K562 (cell line): Measurements from ENCODE around the gene MICAL1. TPM values are rescaled to one million over a fixed set of nuclear protein-coding genes. Genes with fewer than 3 reads are reported as not detected.

Source experiments
- ATAC-seq: fragments of 200-7000 bp; cut with Tn5 transposase; 3 replicates; pipeline ENCODE4 v1.9.1; 2020; ENCODE audit warnings: moderate library complexity
- BruUV-seq: library from RNA; stranded (reverse); fragments of 400-500 nt; replicated peaks from 2 replicates; lab custom pipeline; 2021; lab: Mats Ljungman, UMichigan
- CTCF ChIA-PET: fragments of 300-600 bp; formaldehyde crosslinking; extraction: SDS; loops from one replicate; lab custom pipeline; 2021; ENCODE audit warnings: low intra/inter-chr PET ratio; lab: Yijun Ruan, JAX
- POLR2A ChIA-PET: fragments of 300-600, 350-650 bp; sonication (Branson Sonifier 250); formaldehyde crosslinking; extraction: SDS; loops from one replicate; lab custom pipeline; 2021; ENCODE audit warnings: antibody characterized with exemption, inconsistent platforms; lab: Yijun Ruan, JAX
- DNase-seq, 4 experiments: peaks; one replicate each; pipeline versions ENCODE4 v3.0.0 to v3.0.0-alpha.2; 2011 to 2018; ENCODE audit warnings: low spot score in 3 of 4, mixed read lengths in 3 of 4; ENCODE audit errors: extremely low read depth in 1 of 4
- FAIRE-seq: peaks from 2 replicates; lab custom pipeline; 2011; peaks lifted over from hg19 to GRCh38; lab: Jason Lieb, UNC
- H2AFZ ChIP-seq: 2 replicates; pipeline ENCODE4 v1.6.0; 2011; ENCODE audit warnings: low read depth, low read length, control low read depth, inconsistent platforms
- H3K27ac ChIP-seq: fragments of 200-600 bp; 3 replicates; pipeline ENCODE4 v1.8.0; 2011; ENCODE audit warnings: low read depth, mild to moderate bottlenecking, control low read depth, inconsistent platforms, low read length, moderate library complexity, mixed read lengths; ENCODE audit errors: extremely low read depth
- H3K27me3 ChIP-seq, 2 experiments: fragments of 300-600 bp in 1 of 2; 2 replicates in 1 of 2; 3 replicates in 1 of 2; pipeline versions ENCODE4 v1.6.0 to v1.8.0; 2011; ENCODE audit warnings: inconsistent platforms in 2 of 2, low read length in 2 of 2, mild to moderate bottlenecking in 1 of 2, mixed read lengths in 1 of 2, moderate library complexity in 1 of 2; ENCODE audit not compliant: control insufficient read depth in 2 of 2, insufficient read depth in 2 of 2
- H3K36me3 ChIP-seq: fragments of 300-600 bp; 3 replicates; pipeline ENCODE4 v1.8.0; 2011; ENCODE audit warnings: mild to moderate bottlenecking, low read length, inconsistent platforms; ENCODE audit not compliant: control insufficient read depth, insufficient read depth
- H3K4me1 ChIP-seq, 2 experiments: fragments of 200-600 bp in 1 of 2; replicated peaks in 1 of 2; 2 replicates in 1 of 2; 3 replicates in 1 of 2; pipeline versions ENCODE4 v1.5.1 to v1.8.0; 2011; ENCODE audit warnings: inconsistent platforms in 2 of 2, low read length in 2 of 2, mild to moderate bottlenecking in 1 of 2, mixed read lengths in 1 of 2, moderate library complexity in 1 of 2; ENCODE audit not compliant: control insufficient read depth in 2 of 2, insufficient read depth in 2 of 2
- H3K4me2 ChIP-seq: 2 replicates; pipeline ENCODE4 v1.6.1; 2011; ENCODE audit warnings: low read length, control low read depth, inconsistent platforms, mixed read lengths; ENCODE audit not compliant: insufficient read depth
- H3K4me3 ChIP-seq: fragments of 200-600 bp; sonication (generic), shearing (Covaris generic); 2 replicates; pipeline ENCODE4 v1.5.1; 2016; ENCODE audit warnings: control low read depth, inconsistent platforms
- H3K79me2 ChIP-seq: fragments of 200-600 bp; 3 replicates; pipeline ENCODE4 v1.8.0; 2011; ENCODE audit warnings: low read length, inconsistent platforms; ENCODE audit not compliant: control insufficient read depth, insufficient read depth
- H3K9ac ChIP-seq, 2 experiments: 2 replicates each; pipeline versions ENCODE4 v1.6.0 to v1.6.1; 2011; ENCODE audit warnings: low read depth in 2 of 2, low read length in 2 of 2, control low read depth in 1 of 2, inconsistent platforms in 1 of 2, mild to moderate bottlenecking in 1 of 2, mixed read lengths in 1 of 2; ENCODE audit not compliant: insufficient read depth in 1 of 2
- H3K9me1 ChIP-seq: one replicate; pipeline ENCODE4 v1.6.0; 2011; ENCODE audit warnings: inconsistent platforms, mild to moderate bottlenecking, low read length, moderate library complexity; ENCODE audit not compliant: control insufficient read depth, insufficient read depth
- H3K9me3 ChIP-seq: replicated peaks from 2 replicates; pipeline ENCODE4 v1.5.1; 2011; ENCODE audit warnings: low read depth, low read length, inconsistent platforms; ENCODE audit not compliant: control insufficient read depth, insufficient read depth
- H4K20me1 ChIP-seq: replicated peaks from 2 replicates; pipeline ENCODE4 v1.6.1; 2011; ENCODE audit warnings: low read length, inconsistent platforms, mixed read lengths; ENCODE audit not compliant: control insufficient read depth, insufficient read depth
- CTCF ChIP-seq, 3 experiments: IDR thresholded peaks in 2 of 3; conservative IDR thresholded peaks in 1 of 3; 2 replicates each; pipeline ENCODE4 v1.5.1; 2011 to 2012; ENCODE audit warnings: low read length in 3 of 3, mild to moderate bottlenecking in 3 of 3, control low read depth in 2 of 3, improper control_type of control experiment in 1 of 3, inconsistent platforms in 1 of 3, low read depth in 1 of 3, mixed read lengths in 1 of 3, moderate library complexity in 1 of 3; ENCODE audit not compliant: insufficient read depth in 2 of 3
- CTCFL ChIP-seq: IDR thresholded peaks from 2 replicates; pipeline ENCODE4 v1.6.1; 2011; ENCODE audit warnings: borderline replicate concordance, low read depth, mild to moderate bottlenecking, moderate library complexity, low read length; ENCODE audit not compliant: insufficient read depth, poor library complexity, severe bottlenecking
- CXXC5 ChIP-seq: fragments of 250-450 bp; sonication (Bioruptor Pico); IDR thresholded peaks from 2 replicates; pipeline ENCODE4 v1.8.0; 2022; ENCODE audit warnings: inconsistent platforms, mild to moderate bottlenecking, moderate library complexity
- HCFC1 ChIP-seq: IDR thresholded peaks from 2 replicates; pipeline ENCODE4 v1.6.1; 2012; ENCODE audit warnings: low read depth, low read length, improper control_type of control experiment
- U2AF1 ChIP-seq: fragments of 200-400 bp; formaldehyde crosslinking; optimal IDR thresholded peaks from 2 replicates; pipeline ENCODE3; 2017; ENCODE audit warnings: mild to moderate bottlenecking, low read depth, low read length, moderate library complexity
- ZBTB43 ChIP-seq: sonication (generic); formaldehyde crosslinking; IDR thresholded peaks from 2 replicates; pipeline ENCODE4 v1.8.0; 2023; ENCODE audit warnings: mild to moderate bottlenecking, missing genetic modification reagents
- ZBTB49 ChIP-seq: sonication (generic); formaldehyde crosslinking; IDR thresholded peaks from 2 replicates; pipeline ENCODE4 v1.8.0; 2022; ENCODE audit warnings: missing genetic modification reagents, mild to moderate bottlenecking, borderline replicate concordance
- ZFX ChIP-seq: sonication (generic); formaldehyde crosslinking; IDR thresholded peaks from 2 replicates; pipeline ENCODE4 v1.8.0; 2022; ENCODE audit warnings: mild to moderate bottlenecking, missing genetic modification reagents, moderate library complexity
- WGBS: fragments of 100-300 bp; shearing (Covaris generic); methylation state at CpG from one replicate; pipeline ENCODE4 v1.1.6; 2016; ENCODE audit warnings: low coverage, mixed read lengths; ENCODE audit not compliant: insufficient coverage; ENCODE audit errors: missing lambda C conversion rate; 5-methylcytosine and 5-hydroxymethylcytosine counted together
- in situ Hi-C: fragments of 300-500 bp; cut with MboI; formaldehyde crosslinking; loops from 4 replicates; pipeline ENCODE4 v1.15.0; 2018; ENCODE audit warnings: inconsistent platforms, mixed read lengths
- intact Hi-C: fragments of 100-400 bp; cut with micrococcal nuclease; formaldehyde crosslinking; loops from 2 replicates; pipeline ENCODE4 v1.14.2; 2022
- polyA plus RNA-seq, 8 experiments: library from polyadenylated mRNA; depleted of rRNA in 4 of 8; stranded (reverse) in 5 of 8; unstranded in 3 of 8; fragments of >200 nt; fragmentation: Nextera tagmentation in 2 of 8; fragmentation: Illumina TruSeq in 1 of 8; extraction: Ambion mirVana in 2 of 8; extraction: Trizol in 1 of 8; gene quantifications; 2 replicates each; pipeline versions ENCODE4 v1.2.1 to v1.2.3, GENCODE V29; 2011 to 2014; ENCODE audit warnings: inconsistent platforms in 1 of 8, missing spikeins in 1 of 8
- total RNA-seq, 7 experiments: library from RNA; depleted of rRNA in 6 of 7; stranded (reverse); fragments of >200 nt in 6 of 7; fragmentation: Illumina TruSeq in 2 of 7; extraction: Trizol in 2 of 7; gene quantifications; 2 replicates each; pipeline versions ENCODE4 v1.2.1 to v1.2.3, GENCODE V29; 2011 to 2021; ENCODE audit warnings: low replicate concordance in 1 of 7

The MICAL1 gene
- total and polyA plus RNA-seq, 9 of the 15 experiments (the other 6 are each of a cell fraction or from before 2014, with no cell fraction given): 0.07 to 15.2 (median 7.0) TPM

GRCh38 chr6:109446072-109446471 is 9.5 kb downstream of the MICAL1 start (continued):
- TF ChIP-seq ZBTB43 (CRISPR knock-in tag) (no peak), U2AF1 (no peak), CXXC5 (peak; percentile 29), HCFC1 (peak; percentile 16; the same call in 1 of the 2 replicates)

GRCh38 chr6:109445382-109445781 is 10.2 kb downstream of the MICAL1 start:
- Histone ChIP-seq H3K27ac (peak overlapping the region; percentile 41; the same call in 2 of the 3 replicates), H4K20me1 (no peaks in the 10 kb centered on the region), H3K9ac (peak overlapping the region in 1 of 2 experiments; percentile 84; a peak in 1 of 4 replicates), H3K9me1 (no peaks in the 10 kb centered on the region), H3K4me3 (no peak overlapping the region), H3K36me3 (peaks cover 50% of the 10 kb centered on the region), H3K9me3 (no peaks in the 10 kb centered on the region), H3K4me2 (0 out of 2 replicates have a peak overlapping the region, but pooled peaks have one; percentile 29), H3K79me2 (peaks cover 20% of the 10 kb centered on the region), H2AFZ (no peak overlapping the region), H3K27me3 (no peaks in the 10 kb centered on the region), H3K4me1 (peaks cover 18 to 55% of the 10 kb centered on the region in 2 experiments; a peak in 4 of 5 replicates)
- TF ChIP-seq ZBTB49 (CRISPR knock-in tag) (no peak), CTCF (IDR thresholded peaks at IDR 0.05 in 2 of 3, conservative IDR thresholded peaks at IDR 0.05 in 1 of 3; ENCODE audit: insufficient read depth in 2 of 3, low read depth in 1 of 3, low read length in 3 of 3) (peak; percentile 24 to 50 (median 37); a peak in 4 of 6 replicates), ZFX (peak; percentile 34; the same call in 1 of the 2 replicates), CTCFL (peak; percentile 46)
- intact Hi-C loops: loop anchor here (2.0 kb wide), 1 partner anchor 257 kb away; no protein-coding TSS in a partner anchor
- in situ Hi-C loops: no loop called here
- peak; percentile 54 for FAIRE-seq
- POLR2A ChIA-PET: interaction anchor here (1.0 to 9.8 kb wide), 7 partner anchors 8 to 264 kb away, joined by 3 to 92 read pairs (median 5); partner anchors contain the start of genes MICAL1 and ZBTB24
- CTCF ChIA-PET: no interaction called here
- DNase-seq: peak; percentile 24 to 47 (median 38)
- BruUV-seq: no TSS peak
- peak; percentile 28 for ATAC-seq
- WGBS: 81% methylated on average over 9 of the region's 9 CpGs
